HG03066 (cell line): Measurements from ENCODE around the gene RHBDF2.

Experiments
- ATAC-seq: cut with Tn5 transposase; IDR thresholded peaks from one replicate; pipeline ENCODE4 v1.9.1; 2021; ENCODE audit warnings: low read depth; ENCODE audit not compliant: unreplicated experiment

RHBDF2 gene

DNA sequence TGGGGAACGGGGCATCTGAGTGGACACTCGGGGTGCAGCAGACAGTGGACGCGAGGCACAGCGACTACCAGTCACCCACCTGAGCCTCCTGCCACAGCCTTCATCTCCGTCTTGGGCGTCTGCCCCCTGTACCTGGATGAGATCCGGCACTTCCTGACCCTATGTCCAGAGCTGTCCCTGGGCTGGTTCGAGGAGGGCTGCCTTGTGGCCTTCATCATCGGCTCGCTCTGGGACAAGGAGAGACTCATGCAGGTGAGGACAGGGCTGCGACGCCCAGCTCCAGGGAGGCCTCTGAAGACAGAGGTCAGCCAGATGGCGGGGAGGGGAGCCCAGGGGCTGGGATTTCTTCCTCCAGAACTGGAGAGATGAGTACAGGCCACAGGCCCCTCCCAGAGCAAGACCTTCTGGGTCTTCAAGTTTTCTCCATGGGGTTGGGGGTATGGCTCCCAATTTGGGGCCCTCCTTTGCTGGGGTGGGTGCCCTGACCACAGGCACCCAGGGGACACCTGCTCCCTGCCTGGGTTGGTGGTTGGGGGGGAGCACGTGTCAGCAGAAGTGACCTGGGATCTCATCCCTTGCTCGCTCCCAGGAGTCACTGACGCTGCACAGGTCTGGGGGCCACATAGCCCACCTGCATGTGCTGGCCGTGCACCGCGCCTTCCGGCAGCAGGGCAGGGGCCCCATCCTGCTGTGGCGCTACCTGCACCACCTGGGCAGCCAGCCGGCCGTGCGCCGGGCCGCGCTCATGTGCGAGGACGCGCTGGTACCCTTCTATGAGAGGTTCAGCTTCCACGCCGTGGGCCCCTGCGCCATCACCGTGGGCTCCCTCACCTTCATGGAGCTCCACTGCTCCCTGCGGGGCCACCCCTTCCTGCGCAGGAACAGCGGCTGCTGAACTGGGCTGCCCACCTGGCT lies 31.9 kb downstream of the RHBDF2 start:
- no peak for ATAC-seq

DNA sequence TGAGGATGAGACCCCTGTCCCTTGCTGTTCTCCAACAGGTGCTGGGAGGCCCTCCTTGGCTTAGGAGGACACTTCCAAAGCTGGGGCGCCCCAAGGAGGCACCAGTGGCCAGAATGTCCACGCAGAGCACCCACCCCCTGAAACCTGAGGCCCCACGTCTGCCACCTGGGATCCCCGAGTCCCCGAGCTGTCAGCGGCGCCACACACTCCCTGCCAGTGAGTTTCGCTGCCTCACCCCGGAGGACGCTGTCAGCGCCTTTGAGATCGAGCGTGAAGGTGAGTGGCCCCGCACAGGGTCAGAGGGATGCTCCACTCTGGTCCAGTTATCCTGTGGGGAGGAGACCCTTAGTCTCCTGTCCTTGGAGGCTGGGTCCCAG lies 32.6 kb downstream of the RHBDF2 start:
- no peak for ATAC-seq

DNA sequence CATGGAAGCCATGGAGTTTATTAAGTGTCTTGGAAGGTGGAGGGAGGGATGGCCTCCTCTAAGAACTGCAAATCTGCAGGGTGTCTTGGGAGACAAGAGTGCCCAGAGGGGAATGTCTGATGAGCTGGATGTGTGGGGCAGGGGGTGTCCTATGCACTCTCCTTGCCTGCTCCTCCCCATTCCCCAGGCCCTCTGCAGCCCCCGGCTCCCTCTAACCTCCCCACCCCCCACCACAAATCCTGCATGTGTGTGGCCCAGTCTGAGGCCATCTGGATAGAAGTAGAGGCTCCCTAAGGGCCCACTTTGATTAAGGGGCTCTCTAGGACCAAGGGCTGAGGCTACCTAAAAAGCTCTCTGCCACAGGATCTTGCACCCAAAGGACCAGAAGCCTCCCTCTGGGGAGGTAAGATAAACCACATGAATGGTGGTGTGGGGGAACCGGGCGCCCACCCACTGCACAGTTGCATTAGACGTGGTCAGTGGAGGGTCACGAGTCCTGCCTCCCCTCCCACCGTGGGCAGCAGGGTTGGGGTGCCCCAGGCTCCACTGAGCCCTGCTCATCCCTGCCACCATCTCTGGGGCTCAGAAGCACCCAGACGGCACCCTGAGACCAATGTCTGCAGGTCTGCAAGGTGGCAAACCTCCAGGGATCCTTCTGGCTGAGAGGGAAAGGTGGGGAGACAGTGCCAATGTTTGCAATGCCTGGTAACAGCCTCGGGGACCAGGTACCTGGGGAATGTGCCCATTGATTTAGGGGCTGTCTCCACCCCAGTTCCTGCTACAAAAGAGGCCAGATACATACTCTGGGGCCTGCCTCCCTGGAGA lies 33.2 kb downstream of the RHBDF2 start:
- no peak for ATAC-seq

DNA sequence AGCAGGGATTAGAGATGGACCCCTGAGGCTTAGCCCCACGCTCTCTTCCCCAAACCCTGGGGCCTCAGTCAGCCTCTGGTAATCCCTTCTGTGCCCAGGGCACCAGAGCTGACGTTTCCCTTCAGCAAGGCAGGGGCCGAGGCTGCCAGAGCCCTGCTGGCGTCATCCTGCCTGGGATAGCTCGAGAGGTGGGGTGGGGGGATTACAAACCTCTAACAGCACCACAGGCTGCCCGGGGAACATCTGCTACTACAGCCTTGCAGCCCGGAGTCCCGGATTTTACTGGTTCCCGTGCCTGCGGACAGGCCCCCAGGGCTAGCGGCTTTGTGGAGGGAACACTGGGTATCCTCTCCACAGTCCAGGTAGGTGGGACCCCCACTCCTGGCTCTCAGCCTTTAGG lies 33.9 kb downstream of the RHBDF2 start, which contains the start of gene AANAT:
Gene AANAT, plus strand, starts transcription at position 238 of the 400 bp plus-strand sequence. CDS start 1,144 bp downstream, outside the sequence.
- no peak for ATAC-seq

DNA sequence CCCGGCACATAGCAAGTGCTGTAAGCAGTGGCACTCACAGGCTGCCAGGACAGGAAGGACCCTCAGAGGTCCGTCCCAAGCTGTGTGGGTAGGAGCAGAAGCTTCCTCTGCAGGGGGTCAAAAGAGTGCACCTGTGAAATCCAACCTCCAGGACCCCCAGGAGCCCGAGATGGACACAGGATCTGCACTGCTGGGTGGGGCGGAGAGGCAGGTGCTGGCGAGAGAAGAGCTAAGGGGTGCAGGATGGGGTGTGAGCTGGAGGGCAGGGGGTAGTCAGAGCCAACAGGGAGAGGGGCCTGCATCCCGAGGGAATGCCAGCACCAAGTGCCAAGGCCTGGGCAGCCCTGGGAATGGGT lies 34.5 kb downstream of the RHBDF2 start:
- no peak for ATAC-seq

DNA sequence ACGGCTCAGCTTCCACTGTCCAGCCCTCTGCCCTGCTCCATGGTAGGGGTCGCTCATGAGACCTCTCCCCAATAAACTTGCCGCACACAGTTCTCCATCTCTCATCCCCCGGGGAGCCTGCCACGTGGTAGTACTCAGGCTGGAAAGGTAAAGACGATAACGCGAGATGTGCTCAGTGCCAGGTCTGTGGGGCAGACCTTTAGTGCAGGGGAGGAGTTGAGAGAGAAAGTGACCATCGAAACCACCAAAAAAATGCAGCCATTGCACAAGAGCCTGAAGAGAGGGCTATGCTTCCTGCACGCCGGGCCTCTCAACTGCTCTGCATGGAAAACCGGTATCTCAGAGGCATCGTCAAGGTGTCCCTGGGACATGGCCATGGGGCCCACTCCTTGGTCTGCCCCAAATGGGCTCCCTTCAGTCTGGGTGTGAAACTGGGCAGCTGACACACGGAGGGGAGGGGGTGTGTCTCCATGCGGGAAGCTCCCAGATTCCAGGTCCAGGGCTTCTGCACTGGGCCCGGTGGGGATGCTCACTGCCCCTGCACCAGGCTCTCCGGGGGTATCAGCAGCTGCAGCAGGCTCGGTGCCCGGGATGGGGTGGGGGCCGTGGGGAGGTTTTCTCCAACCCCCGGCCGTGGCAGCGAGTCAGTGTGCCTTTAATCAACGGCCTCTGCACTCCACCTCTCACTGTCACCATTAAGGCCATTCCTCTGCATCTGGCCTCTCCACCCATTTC lies 38.5 kb downstream of the RHBDF2 start:
- ATAC-seq, result no peak

DNA sequence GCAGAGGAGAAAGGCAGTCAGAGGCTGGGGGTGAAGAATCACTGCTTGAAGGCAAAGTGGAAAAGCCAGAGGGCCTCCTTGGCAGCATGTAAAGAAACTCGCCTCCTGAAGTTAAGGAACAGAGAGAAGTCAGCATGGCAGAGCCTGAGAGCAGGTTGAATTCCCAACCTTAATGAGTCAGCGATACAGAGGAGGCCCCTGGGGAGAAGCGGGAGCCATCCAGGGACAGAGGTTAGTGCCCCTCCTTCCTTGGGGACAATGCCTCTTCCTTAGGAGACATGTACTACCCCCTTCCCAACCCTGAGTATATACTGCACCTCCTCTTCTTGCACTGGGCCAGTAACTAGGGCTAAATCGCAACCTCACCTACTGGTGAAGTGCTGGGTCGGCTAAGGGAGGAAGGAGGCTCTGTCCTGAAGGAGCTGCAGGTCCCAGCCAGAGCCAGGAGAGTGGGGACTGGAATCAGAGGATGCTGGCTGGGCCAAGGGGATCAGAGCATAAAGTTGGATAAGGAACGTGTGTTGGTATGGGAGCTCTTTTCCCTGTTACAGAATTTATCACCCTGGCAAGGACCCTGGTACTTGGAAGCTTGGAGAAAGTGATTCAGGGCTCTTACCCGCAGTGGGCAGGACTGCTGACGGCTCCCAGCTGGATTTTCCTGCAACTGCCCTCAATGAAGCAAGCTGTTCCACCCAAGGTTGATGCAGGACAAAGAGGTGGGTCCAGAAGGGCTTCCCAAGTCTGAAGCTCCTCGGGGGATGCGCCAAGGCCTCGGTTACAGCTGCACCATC lies 39.3 kb downstream of the RHBDF2 start:
- no peak for ATAC-seq

DNA sequence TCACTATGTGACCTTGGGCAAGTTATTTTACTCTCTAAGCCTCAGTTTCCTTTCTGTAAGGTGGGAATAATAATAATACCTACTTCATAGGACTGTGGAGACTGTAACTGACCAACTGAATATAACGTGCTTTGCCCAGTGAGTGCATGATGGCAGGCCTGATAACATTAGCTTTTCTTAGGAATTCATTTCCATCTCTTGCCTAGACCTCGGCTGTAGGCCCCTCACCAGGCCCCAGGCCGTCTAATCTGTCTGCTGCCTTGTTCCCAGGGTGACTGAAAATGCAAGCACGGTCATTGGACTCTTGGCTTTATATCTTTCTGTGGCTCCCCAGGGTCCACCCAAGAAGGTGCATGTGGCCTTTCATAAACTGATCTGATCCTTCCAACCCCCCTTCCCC lies 41.5 kb downstream of the RHBDF2 start:
- no peak for ATAC-seq

DNA sequence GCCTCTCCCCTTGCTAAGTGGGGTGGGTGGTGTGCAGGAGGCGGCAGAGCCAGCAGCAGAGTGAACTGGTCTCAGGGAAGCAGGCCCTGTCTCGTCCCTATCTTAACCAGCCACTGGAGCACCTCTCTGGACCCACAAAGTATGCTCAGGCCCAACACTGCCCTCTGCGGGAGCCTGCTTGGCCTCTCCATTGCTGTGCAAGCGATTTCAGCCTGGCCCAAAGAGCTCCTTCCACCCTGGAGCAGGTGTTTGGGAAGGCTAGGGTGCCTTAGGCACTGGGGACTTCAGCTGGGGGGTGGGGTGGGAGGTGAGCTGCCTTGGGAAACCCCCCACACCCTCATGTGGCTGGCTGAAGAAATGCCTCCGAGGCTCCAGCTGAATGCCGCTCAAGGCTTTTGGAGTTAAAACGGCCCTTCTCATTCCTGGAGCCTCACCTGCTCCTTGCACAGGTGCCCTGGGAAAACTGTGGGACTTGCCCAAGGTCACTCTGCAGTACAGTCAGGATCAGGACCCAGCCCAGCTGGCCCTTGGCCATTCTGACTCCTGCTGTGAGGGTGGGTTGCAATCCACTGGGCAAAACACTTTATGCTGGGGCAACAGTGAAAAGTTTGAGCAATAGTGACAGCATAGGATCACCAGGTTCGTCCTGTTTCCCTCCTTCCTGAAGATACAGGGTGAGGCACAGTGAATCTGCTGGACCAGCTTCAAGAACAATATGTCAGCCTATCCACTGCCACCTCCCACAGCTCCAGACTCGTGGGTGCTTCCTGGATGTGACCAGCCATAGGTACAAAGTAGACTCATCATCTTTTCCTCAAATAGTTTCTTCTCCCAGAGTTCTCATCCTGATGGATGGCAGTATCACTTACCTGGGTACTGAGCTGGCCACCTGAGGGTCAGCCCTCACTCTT lies 42.4 kb downstream of the RHBDF2 start:
- ATAC-seq, result no peak

DNA sequence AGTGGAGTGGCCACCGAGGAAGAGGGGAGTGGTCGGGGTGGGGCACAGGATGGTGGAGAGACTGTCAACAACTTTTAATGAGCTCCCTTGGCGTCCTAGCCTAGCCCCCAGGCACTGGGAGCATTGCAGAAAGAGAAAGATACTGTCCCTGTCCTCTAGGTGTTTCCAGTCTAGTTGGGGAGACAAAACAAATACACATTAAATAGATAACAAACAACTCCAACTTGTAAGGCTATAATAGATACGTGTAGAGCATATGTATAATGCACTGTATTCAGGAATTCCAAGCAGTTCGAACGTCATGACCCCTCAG lies 47.8 kb downstream of the RHBDF2 start:
- no peak for ATAC-seq

DNA sequence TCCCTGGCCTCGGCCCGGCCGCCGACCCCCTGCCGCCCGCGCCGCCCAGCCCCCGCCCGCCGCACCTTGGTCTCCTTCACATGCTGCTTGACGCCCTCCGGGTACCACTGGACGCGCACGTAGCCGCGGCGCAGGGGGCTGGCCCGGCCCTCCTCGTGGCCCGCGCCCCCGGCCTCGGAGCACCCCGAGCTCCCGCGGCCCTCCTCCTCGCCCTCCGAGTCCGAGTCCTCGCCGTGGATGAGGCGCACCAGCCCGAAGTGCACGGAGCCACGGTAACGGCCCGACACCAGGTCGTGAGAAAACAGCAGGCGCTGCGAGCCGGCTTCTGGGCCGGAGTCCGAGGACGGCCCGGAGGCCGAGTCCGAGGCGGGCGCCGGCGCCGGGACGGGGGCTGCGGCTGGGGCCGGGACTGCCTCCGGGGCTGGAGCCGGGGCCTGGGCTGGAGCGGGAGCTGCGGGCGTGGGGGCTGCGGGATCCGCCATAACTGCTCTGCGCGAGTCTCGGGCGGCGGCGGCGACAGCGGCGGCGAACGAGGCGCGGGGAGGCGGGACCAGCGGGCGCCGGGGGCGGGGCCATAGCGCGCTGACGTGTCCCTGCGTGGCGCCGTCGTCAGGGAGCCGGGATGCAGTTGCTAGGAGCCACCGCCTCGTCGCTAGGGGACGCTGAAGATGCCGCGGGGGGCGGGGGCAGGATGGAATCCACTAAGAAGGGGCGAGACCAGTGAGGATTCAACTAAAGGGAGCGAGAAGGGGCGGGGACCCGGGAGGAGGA lies 48.4 kb downstream of the RHBDF2 start, which contains the start of gene UBE2O:
Gene UBE2O, minus strand, starts transcription at position 493 of the 771 bp plus-strand sequence. Its CDS starts 11 bp downstream, at position 482.
- ATAC-seq, result peak; percentile 78

DNA sequence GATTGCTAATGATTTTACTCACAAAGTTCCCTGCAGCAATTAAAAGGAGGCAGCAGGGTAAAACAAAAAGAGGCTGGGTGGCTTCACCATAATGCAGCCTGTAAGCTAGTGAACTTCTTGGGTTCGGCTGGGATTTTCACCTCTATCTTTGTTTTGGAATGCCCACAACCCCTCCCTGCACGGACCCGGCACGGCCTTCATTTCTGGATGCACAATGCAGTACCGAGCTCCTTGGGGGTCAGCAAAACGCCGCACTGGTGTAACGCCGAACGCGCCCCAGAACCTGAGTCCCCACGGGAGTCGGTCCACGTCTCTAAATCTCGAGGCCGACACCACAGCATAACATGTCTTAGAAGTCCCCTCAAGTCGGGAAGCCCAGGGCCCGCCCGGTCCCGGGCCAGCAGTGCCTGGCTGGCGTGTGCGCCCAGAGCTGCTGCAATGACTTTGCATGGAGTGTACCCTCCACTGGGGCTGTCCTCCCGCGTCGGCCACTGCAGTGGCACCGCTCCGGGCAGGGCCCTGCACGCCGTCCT lies 49.0 kb downstream of the RHBDF2 start:
- ATAC-seq, result no peak

DNA sequence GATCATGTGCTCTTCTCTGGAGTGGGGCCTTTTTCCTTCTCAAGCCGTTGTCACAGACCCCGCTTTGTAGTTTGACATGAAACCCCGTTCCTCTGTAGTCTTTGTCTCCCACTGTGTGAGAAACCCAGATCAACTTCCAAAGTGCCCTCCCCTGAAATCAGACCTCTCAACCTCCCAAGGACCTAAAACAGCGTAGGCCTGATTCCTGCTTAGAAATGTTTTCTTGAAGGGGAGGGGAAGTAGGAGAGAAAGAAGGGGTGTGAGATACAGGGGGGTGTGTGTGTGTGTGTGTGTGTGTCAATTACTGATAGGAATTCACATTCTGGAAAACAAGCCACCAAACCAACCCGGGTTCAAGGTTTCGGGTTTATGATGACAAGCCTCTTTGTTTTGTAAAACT lies 49.7 kb downstream of the RHBDF2 start:
- ATAC-seq, result no peak

DNA sequence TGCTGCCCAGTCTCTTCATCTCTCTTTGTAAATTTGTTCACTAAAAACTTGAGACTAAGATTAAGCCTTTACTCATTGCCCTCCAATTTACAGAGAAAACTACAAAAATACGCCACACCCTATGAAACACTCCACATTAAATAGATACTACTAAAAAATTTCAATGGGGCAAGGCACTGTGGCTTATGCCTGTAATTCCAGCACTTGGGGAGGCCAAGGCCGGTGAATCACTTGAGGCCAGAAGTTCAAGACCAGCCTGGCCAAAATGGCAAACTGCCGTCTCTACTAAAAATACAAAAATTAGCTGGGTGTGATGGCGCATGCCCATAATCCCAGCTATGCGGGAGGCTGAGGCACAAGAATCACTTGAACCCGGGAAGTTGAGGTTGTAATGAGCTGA lies 52.1 kb downstream of the RHBDF2 start:
- ATAC-seq, result no peak

DNA sequence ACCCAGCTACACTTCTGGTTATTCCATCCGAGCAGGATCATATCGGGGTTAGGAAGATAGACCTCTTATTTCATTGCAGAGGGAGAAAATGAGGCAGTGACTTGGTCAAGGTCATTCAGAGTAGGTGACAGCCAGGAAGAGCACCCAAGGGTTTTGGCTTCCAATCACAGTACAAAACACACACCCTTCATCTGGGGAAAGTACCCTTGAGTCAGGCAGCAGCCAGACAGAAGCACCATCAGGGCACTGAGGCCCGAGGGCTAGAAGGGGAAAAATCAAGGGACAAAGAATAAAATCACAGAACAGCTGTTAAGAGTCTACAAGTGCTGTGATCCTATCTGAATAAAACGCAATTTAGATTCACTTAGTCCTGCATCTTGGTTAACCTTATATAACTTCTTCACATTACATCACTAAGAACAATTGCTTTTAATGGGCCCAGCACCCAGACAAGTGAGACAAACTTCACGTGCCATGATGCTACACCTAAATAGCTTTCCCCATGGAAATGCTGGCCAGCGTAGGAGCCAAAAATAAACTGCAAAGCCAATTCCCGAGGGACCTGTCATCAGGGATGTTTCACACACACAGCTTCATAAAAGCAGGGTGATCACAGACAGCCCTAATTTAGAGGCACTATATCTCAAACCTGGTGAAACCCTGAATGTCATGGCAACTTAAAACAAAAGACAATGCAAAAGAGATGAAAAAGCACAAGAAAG lies 53.1 kb downstream of the RHBDF2 start:
- ATAC-seq, result no peak

DNA sequence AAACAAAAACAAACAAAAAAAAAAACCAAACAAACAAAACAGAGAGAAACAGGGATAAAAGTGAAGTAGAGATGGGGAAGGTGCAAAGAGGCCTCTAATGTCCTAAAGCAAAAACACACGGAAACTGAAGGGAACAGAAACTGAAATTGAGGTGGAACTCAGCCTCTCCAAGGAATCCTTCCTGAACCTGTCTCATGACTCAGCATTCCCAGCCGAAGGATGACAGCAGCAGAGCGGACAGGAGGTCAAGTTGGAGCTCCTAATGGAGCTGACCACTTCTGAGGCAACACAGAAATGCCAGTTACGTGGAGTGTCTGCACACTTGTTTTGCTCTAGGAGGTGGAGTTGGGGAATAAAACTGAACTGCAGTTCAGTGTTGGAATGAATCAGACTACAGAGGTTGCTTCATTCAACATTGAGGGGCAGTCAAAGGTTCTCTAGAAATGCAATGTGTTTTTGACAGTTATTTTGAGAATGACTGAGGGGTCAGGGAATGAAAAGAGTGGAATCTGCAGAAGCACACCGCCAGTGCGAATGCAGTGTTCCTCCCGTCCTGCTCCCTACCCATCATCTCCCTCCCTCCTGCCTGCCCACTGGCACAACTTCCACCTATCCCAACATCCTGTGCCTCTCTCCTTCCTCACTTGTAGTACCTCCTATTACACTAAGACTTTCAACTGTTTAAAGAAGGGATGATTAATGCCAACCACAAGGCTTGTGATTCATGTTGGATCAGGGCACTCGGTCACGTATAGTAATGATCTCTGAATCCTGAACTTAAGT lies 54.6 kb downstream of the RHBDF2 start:
- no peak for ATAC-seq
